ENCODE data around the gene PNMA6E.

The PNMA6E gene

DNA sequence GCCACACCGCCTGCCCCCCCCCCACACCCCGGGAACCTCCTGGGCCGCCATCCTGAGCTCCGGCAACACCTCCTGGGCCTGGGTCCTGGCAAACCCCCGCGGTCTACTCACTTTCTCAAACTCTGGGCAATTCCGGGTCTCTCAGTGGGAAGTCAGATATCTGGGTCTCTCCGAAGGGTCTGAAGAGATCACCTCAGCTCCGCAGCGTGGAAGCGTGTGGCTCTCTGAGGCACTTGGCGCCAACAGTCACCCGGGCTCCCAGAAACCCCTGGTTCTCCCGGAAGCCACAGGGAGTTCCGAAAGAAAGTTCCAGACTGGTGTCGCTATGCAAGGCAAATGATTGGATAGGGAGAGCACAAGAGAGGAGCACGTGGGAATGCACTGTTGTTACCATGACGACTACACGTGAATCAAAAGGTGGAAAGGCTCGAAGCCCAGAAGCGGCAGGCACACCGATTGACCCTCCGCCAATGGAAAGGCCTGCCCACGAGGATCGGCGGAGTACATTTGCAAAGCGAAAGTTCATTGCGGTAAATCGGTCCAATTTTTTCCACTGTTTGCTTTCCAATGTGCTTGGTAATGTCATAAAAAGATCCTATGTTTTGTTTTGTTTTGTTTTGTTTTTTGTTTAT is at the start of gene PNMA6E:
Gene PNMA6E, minus strand, starts transcription at position 218 of the 632 bp plus-strand sequence. CDS start 2,501 bp downstream, outside the sequence.
- no peak for DNase-seq (ENCODE audit: extremely low spot score)
- TF ChIP-seq, protein P1, sequence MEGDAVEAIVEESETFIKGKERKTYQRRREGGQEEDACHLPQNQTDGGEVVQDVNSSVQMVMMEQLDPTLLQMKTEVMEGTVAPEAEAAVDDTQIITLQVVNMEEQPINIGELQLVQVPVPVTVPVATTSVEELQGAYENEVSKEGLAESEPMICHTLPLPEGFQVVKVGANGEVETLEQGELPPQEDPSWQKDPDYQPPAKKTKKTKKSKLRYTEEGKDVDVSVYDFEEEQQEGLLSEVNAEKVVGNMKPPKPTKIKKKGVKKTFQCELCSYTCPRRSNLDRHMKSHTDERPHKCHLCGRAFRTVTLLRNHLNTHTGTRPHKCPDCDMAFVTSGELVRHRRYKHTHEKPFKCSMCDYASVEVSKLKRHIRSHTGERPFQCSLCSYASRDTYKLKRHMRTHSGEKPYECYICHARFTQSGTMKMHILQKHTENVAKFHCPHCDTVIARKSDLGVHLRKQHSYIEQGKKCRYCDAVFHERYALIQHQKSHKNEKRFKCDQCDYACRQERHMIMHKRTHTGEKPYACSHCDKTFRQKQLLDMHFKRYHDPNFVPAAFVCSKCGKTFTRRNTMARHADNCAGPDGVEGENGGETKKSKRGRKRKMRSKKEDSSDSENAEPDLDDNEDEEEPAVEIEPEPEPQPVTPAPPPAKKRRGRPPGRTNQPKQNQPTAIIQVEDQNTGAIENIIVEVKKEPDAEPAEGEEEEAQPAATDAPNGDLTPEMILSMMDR (IDR thresholded peaks at IDR 0.05; ENCODE audit: control extremely low read depth, extremely low read depth, low read depth, missing control alignments) = no peak
- CTCF ChIA-PET = no interaction called here
- POLR2A ChIA-PET = no interaction called here

DNA sequence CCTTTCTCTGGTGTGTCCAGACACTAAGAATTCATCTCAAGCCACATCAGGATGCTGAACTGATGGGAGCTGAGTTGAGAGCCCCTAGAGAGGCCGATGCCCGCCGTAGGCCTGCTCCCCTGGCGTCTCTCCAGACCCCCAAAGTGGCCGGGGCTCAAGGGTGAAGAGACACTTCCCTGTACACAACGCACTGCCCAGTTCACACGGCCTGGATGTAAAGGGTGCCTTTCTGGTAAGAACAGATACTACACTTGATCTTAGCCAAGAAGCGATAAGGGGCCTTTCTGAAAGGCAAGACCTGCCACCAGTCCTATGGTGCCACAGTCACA is 49.8 kb upstream of the PNMA6E start:
- CTCF ChIA-PET = no interaction called here
- TF ChIP-seq, protein P1 (IDR thresholded peaks at IDR 0.05; ENCODE audit: control extremely low read depth, extremely low read depth, low read depth, missing control alignments) = no peak
- DNase-seq (ENCODE audit: extremely low spot score) = no peak
- POLR2A ChIA-PET = no interaction called here

DNA sequence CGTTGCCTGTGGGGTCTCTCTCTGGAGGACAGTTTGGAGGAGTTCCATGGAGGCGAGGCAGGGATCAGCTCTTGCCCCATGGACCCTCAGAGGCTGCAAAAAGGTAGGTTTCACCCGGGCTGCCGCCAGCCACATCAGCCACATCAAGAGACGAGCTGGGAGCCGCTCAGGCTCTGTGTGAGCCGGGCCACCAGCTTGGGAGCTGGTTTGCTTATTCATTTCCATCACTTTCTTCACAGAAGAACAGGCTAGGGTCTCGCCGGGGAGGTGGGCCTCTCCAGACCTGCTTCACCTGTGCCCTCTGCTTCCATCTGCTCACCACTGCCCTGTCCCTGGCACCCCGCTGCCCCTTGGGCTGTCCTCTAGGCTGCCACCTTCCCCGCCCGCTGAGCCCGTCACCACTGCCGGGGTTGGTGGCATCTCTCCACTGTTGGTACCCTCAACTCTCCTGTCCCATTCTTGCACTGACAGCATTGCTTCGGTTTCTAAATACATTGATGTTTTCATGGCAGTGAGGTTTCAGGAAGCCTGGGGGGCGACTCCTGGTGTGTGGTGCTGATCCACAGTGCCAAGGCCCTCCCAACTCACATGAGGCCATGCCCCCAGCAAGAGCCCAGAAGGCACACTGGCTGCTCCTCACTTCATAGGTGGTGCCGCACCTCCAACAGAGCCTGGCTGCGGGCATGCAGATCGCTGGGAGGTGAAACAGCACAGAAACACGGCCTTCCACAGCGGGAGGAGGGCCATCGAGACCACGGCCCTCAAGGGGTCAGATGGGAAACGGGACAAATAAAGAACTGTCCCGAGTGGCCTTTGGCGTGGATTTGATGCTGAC is 49.2 kb upstream of the PNMA6E start:
- DNase-seq (ENCODE audit: extremely low spot score) = no peak
- CTCF ChIA-PET = no interaction called here
- POLR2A ChIA-PET = no interaction called here
- TF ChIP-seq, protein P1 (IDR thresholded peaks at IDR 0.05; ENCODE audit: control extremely low read depth, extremely low read depth, low read depth, missing control alignments) = no peak

DNA sequence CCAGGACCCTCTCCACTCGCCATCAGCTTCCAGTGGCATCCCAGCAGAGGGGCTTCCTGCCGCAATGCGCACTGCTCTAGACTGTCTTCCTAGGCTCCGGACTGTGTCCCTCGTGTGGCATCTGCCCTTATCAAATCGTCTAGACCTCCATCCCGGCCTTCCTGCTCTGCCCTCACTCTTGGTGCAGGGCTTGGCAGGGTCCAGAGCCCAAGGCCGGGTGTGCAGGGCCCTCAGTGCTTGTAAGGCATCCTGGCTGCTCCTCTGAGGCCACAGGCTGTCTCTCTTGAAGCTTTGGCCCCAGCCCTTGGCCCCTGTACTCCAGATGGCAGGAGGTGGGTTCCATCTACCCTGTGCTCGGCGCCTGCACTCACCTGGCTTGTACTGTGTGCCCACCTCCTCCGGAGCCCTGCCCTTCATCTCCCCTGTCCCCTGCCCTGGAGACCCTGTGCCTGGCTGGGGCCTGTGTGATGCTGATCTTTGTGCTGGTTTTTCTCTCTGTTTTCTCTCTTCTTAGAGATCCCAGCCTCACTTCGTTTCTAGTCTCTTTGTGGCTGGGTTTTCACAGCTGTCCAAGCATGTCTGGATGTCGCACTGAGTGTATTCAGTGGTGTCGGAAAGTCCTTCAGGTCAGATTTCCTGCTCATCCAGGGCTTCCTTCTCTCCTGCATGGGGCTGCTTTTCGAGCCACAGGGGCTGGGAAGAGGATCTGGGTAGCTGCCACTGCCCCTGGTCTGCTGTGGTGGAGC is 48.4 kb upstream of the PNMA6E start:
- ChIA-PET CTCF (no interaction called here), POLR2A (no interaction called here)
- TF ChIP-seq, protein P1 (IDR thresholded peaks at IDR 0.05; ENCODE audit: control extremely low read depth, extremely low read depth, low read depth, missing control alignments) = no peak
- no peak for DNase-seq (ENCODE audit: extremely low spot score)

DNA sequence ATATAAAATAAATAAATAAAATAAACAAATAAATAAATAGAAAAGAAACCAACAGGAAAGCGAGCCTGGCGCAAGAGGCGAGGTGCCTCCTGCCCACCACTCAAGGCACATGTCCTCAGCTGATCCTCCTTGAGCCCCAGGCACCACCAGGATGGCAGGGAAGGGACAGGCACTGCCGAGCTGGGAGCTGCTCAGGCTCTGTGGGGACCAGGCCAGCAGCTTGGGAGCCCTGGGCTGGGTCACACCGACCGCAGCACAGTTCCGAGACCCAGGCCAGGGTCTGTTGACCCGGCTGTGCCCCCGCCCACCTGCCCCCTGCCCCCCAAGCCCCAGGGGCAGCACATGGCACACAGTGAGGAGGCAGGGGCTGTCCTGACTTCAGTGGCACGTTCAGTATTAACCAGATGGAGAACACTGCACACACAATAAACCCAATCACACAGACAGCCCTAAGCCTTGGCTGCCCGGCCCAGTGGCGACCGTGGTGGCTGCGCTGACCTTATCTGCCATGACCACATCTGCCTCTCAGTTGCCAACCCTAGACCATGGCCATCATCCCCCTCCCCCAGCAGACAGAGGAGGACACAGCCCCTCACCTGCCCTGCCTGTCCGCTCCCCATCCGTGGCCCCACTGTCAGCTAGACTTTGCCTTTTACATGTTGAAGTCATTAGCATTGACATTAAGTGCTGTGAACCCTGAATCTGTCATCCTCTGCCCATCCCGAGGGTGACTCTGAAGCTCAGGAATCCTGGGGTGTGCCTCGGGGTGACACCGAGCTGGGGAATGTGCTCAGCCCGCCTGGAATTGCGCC is 47.6 kb upstream of the PNMA6E start:
- POLR2A ChIA-PET = no interaction called here
- TF ChIP-seq, protein P1 (IDR thresholded peaks at IDR 0.05; ENCODE audit: control extremely low read depth, extremely low read depth, low read depth, missing control alignments) = no peak
- CTCF ChIA-PET = no interaction called here
- DNase-seq (ENCODE audit: extremely low spot score) = no peak

DNA sequence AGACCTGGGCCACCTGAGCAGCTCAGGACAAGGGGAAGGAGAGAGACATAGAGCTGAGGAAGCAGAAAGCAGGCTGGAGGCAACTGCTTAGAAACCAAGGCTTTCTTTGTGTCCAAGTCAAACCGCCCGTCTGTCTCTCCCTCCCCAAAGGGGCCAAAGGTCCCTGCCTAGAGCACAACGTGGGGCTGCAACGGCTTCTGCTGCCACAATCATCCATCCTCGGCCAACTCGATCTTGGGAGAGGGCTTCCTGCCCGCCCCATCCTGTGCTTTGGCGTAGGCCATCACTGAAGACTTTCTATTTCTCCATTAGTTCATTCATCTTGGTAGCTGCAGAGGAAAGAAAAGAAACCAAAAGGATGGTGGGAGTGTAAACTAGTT is 46.4 kb upstream of the PNMA6E start:
- ChIA-PET CTCF (no interaction called here), POLR2A (interaction anchor here (0.6 kb wide), 1 partner anchor 337 kb away, joined by 5 read pairs; no protein-coding TSS in a partner anchor)
- TF ChIP-seq, protein P1 (IDR thresholded peaks at IDR 0.05; ENCODE audit: control extremely low read depth, extremely low read depth, low read depth, missing control alignments) = no peak
- DNase-seq (ENCODE audit: extremely low spot score) = no peak

Data from GM10248 (cell line).